ENCODE data around the gene KLHL13.
"Not testable (repeated sequence)": the region's sequence is repeated elsewhere in the genome, so short reads cannot be mapped to it uniquely, and the experiment has no call there.

Gene KLHL13

DNA sequence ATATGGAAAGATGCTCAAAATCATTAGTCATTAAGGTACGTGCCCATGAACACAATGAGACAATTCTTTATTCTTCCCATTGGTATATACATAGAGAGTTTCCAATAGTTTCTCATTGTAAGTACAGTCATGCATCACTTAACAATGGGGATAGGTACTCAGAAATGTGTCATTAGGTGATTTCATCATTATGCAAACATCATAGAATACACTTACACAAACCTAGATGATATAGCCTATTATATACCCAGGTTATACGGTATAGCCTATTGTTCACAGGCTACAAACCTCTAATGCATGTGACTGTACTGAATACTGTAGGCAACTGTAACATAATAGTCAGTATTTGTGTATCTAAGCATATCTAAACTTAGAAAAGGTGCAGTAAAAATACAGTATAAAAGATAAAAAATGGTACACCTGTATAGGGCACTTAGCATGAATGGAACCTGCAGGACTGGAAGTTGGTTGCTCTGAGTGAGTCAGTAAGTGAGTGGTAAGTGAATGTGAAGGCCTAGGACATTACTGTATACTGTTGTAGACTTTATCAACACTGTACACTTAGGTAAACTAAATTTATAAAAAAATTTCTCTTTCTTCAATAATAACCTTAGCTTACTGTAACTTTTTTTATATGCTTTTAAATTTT lies 49.6 kb downstream of the KLHL13 start:
- DNase-seq = no peak

DNA sequence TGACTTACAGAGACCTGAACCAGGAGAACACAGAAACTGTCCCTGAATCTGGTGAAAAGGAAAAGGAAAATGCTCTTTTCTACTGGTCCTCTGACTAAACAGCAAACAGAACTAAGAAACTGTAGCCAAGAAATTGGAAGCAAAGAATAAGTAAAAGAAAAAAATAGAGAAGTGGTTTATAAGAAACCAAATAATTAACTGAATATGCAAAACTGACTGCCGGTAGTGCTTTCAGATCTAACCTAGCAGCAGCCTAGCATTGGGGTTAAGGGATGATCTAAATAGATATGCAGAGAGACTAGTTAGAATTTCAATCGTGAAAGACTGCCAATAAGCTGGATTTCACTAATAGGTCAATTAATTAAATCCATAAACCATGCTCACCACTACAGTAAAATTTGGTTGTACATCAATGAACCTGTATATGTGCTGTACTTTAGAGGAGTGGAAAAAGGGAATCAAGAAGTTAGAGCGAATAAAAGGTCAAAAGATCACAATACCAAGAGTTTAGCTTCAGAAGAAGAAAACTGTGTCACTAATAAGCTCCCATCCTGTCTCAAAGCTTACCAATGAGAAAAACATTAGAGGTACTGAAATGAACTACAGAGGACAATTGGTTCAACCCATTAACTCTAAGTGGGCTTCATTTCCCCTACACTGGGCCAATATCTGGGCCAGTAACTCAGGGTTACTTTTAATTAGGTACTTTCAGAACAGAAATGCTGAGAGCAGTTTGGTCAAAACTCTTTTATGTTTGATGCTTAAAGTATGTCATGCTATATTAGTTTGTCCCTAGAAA lies 53.6 kb downstream of the KLHL13 start:
- no peak for DNase-seq

DNA sequence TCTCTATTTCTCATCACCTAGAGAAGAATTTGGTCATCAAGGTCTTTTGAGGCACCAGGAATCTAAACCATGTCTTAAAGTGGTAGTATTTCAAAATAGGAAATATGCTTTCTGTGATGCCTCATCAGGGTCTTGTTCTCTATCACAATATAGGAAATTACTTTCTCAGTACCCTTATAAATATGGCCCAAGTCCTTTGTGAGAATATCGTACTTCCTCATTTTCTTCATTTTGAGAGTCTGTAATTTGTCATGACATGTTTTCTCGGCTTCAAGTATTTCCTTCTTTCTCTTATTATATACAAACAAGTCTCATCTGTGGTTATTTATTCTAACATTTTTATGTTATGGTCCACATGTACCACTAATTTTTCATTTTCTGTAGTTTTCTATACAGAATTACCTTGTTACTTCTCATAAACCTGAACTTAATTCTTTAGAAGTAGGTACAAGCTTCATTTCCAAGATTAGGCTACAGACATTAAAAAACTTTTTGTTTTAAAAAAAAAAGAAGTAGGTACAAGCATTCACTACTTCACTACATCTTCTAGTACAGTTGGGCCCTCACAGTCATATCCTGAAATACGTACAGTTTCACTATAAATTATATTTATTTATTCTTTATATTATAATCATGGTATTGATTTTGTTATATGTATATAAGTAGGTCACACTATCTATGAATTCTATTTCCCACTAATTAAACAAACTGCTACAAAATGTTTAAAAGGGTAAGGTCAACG lies 54.4 kb downstream of the KLHL13 start:
- no peak for DNase-seq

DNA sequence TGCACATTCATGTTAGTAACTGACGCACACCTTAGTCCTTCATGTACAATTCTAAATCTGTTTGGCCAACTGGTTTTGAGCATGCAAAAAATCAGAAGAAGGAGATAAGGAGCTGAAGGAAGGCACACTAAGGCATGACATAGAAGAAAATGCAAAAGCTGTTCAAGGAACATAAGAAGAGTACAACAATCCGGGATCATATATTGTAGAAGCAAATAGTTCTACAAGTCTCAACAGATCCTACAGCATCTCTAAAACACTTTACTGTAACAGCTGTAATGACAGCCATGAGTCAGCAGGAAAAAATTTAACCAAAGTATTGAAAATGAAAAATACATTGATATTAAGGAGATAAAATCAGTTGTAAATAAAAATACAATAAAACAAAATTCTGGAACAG lies 57.7 kb downstream of the KLHL13 start:
- DNase-seq = no peak

DNA sequence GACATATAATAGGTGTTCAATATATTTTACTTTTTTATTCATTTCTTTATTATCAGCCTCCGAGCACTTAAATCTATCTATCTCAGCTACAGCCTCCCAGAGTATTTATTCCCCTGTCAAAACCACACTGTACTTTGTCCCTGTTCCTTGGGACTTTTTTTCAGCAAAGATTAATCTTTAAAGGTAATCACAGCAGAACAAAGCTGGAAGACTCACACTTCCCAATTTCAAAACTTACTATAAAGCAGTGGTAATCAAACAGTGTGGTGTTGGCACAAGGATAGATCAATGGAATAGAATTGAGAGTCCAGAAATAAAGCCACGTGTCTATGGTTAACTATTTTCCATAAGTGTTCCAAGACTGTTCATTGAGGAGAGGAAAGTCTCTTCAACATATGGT lies 59.7 kb downstream of the KLHL13 start:
- no peak for DNase-seq

DNA sequence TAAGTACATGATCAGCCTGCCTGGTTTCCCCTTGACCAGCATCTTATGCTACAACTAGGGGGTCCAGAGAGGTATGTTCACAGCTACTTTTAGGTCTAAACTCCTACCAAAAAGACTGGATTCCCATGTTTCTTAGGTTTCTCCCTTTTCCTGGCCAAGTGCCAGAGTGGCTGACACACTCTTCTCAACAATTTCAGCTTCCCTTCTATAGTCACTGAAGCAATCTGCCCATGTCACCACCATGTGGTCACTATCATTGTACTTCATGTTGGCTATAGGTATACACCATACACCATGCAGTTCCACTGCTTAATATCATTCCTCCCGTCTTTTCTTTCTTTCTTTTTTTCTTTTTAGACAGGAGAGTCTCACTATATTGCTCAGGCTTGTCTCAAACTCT lies 66.9 kb downstream of the KLHL13 start:
- no peak for DNase-seq

DNA sequence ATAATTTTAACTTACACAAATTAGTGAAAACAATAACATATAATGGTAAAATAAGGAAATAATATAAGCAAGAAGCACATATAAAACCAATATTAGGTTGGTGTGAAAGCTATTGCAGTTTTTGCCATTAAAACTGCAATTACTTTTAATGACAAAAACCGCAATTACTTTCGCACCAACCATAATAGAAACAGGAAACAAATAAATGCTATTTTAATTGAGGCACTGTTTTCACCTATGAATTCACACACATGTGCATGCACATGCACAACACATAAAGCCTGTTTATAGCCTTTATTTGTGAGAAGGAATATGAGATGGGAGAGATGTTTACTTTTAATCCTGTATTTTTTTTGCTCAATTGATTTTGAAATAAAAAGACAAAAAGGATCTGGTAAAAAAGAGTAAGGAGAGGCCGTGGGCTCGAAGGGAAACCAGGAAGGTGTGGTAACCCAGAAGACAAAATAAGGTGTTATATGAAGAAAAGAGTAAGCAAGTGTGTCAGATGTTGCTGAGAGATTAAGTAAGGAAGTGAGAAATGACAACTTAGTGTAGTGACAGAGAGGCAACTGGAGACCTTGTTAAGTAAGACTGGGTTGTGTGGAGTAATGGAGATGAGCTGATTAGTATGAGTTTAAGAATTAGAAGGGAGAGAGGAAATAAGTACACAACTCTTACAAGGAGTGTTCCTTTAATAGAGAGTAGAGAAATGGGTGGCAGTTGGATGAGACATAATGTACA lies 69.0 kb downstream of the KLHL13 start:
- no peak for DNase-seq

DNA sequence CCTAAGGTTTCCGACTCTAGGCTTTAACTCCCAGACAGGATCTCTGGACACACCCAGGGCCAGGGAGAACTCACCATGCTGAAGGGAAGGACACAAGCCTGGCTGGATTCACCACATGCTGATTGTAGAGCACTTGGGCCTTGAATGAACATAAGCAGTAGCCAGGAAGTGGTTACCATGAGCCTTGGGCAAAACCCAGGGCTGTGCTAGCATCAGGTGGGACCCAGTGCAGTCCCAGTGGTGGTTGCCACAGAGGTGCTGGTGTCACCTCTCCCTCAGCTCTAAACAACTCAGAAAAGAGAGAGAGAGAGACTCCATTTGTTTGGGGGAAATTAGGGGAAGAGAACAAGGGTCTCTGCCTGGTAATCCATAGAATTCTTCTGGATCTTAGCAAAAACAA lies 77.0 kb downstream of the KLHL13 start:
- no peak for DNase-seq

DNA sequence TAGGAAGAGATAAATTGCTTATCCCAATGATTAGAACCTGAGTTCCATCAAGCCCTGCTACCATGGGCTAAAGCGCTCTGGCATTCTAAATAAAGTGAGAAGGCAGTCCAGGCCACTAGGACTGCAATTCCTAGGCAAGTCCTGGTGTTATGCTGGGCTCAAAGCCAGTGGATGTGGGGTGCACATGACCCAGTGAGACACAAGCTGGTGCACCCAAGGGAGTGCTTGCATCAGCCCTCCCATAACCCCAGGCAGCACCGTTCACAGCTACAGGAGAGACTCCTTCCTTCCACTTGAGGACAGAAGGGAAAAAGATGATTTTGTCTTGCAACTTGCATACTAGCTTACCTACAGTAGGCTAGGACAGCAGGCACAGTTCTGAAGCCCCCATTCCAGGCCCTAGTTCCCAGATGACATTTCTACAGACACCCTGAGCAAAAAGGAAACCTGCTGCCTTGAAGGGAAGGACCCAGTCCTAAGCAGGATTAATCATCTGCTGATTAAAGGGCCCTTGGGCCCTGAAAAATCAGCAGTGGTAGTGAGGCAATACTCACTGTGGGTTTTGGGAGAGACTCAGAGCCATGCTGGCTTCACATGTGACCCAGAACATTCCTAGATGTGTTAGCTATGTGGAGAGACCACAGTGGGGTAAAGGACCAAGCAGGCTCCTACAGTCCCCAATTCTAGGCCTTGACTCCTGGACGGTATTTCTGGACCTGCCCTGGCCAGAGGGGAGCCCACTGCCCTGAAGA lies 77.8 kb downstream of the KLHL13 start:
- no peak for DNase-seq

DNA sequence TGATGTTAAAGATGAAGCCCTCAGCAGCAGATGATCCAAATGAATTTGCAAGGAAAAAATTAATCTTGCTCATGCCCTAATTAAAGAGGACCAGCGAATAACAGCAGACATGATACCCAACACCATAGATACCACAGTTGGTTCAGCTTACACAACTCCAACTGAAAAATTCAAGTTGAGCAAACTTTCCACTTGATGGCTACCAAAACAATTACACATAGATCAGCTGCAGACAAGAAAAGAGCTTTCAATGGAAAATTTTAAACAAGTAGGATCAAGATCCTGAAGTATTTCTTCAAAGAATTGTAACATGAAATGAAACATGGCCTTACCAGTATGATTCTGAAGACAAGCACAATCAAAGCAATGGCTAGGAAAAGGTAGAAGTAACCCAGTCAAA lies 90.0 kb downstream of the KLHL13 start:
- no peak for DNase-seq

DNA sequence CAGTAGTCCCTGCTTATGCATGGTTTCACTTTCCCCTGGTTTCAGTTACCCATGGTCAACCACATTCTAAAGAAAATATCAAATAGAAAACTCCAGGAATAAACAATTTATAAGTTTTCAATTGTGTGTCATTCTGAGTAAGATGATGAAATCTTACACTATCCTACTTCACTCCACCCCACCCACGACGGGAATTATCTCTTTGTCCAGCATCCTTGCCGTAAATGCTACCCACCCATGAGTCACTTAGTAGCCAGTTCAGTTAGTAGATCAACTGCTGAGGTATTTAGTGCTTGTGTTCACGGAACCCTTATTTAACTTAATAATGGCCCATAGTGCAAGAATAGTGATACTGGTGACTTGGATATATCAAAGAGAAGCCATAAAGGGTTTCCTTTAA lies 91.4 kb downstream of the KLHL13 start:
- no peak for DNase-seq

DNA sequence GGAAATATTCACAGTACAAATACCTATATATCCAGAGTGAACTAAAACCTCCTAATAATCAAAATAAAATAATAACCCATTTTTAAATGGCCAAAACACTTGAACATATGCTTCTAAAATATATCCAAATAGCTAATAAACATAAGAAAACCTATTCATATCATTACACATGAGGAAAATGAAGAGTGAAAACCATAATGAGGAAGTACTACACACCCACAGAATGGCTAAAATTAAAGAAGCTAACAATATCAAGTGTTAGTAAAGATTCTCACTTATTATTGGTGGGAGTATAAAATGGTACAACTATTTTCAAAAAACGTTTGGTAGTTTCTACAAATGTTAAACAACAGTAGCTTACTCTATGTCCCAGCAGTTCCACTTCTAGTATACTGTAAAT lies 92.1 kb downstream of the KLHL13 start:
- DNase-seq = no peak

DNA sequence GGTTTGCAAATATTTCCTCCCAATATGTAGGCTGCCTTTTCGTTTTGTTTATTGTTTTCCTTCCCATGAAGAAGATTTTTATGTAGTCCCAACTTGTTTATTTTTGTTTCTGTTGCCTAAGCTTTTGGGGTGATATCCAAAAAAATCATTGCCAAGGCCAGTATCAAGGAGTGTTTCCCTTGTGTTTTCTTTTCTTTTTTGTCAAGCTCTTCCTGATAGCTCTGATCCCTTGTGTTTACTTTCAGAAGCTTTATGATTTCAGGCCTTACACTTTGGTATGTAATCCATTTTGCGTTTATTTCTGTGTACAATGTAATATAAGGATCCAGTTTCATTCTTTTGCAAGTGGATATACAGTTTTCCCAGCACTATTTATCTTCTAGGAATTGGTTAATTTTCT lies 93.9 kb downstream of the KLHL13 start:
- no peak for DNase-seq

DNA sequence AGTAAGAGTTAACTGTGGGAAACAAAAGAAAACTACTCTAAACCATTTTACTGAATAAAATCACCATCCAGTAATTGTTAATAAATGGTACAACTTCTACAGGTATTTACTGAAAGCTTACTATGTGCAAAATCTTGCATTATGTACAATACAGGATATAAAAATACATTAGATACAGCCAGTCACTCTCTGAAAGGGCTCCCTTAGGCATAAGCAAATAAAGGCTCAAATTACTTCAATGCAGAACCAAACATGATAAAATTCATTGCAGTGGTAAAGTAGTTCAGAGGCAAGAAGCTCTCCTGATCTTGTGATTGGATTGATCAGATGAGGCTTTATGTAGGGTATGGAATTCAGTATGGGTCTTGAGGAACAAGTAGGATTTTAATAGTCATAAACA lies 100.2 kb downstream of the KLHL13 start:
- no peak for DNase-seq

DNA sequence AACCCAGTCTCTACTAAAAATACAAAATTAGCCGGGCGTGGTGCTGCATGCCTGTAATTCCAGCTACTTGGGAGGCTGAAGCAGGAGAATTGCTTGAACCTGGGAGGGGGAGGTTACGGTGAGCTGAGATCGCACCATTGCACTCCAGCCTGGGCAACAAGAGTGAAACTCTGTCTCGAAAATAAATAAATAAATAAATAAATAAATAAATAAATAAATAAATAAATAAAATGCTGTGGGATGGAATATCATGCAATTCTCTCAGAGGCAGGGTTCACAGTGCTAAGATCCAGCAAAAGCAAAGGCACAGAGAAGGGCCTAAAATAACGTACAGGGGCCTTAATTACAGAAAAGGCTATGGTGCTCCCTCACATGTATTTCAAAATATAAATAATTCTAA lies 114.2 kb downstream of the KLHL13 start:
- not testable (repeated sequence) for DNase-seq

DNA sequence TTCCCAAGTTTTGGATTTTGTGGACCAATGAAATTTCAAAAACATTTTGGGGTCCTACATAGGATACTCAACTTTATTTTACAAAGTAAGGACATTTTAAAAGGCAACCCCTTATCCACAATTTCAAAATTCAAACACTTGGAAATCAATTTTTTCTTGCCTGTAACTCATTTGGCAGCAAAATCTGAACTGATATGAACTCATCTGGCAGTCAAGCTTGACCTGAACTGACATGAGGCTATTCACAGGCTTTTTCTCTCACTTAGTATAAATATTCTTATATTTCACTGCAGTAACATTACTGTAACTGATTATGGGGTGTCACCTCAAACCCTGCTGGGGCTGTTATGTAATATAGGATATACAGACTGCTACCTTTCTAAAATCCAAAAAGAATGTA lies 116.1 kb downstream of the KLHL13 start:
- DNase-seq = no peak

DNA sequence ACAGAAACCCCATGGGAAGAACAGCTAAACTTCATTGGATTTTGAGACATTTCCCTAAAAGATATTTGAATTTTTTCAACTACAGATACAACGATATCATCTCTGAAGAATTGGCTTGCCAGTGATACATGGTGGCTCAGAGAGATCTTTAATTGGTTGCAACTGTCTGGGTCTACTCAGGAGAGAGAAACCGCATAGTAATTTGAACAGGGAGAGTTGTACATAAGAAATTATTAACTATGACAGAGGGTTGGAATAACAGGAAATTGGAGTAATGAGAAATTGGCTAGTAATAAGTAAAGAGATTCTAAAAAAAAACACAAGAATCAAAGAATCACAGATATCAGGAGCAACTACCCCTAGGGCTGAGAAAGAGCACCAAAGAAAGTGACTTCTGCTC lies 118.4 kb downstream of the KLHL13 start:
- DNase-seq = no peak

DNA sequence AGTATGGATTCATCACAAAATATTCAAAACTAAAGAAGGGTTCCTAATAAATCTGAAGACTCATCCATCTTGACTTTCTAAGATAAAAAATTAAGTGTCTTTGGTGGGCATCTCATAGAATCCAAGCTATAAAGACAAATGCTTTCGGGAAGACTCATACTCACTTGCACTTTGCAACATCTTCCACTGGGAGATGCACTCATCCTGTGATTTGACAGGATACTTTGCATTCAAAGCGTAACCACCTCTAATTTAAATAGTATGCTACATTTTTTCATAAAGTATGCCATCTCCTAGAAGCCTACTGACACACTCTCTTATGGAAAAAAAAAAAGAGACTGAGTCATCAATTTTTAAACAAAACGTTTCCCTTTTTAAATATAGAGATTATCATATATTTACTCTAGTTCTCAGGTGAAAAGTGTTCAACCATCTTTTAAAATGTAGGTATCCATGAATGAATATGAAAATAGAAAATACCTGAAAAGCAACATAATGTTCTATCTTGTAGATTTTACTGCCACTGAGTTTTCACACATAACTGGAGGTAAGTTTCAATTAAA lies 119.6 kb downstream of the KLHL13 start:
- no peak for DNase-seq

DNA sequence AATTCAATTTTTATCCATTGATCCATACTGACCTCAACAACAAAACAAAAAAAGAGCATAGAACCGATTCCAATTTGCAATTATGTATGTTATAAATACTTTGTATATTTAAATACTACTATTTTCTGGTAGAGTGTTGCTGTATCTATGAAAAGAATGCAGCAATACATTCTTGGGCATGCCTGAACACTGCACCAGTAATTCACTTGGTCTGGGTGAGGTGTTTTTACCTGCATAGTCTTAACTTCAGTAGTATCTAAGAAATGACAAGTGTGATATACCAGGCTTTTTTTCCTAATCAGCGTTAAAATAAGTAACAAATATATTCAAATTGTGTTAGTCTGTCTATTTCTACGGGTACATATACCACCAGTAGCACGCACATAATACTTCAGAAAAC lies 120.2 kb downstream of the KLHL13 start:
- no peak for DNase-seq

DNA sequence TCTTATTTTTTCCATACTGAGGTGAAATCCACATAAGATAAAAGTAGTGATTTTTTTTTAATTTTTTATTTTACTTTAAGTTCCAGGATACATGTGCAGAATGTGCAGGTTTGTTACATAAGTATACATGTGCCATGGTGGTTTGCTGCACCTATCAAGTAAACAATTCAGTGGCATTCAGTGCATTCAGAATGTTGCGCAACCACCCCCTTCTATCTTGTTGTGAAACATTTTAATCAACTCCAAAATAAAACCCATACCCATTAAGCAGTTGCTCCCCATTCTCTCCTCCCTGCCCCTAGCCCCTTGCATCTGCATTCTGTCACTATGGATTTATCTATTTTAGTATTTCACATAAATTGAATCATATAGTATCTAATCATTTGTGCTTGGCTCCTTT lies 121.2 kb downstream of the KLHL13 start:
- DNase-seq = no peak

DNA sequence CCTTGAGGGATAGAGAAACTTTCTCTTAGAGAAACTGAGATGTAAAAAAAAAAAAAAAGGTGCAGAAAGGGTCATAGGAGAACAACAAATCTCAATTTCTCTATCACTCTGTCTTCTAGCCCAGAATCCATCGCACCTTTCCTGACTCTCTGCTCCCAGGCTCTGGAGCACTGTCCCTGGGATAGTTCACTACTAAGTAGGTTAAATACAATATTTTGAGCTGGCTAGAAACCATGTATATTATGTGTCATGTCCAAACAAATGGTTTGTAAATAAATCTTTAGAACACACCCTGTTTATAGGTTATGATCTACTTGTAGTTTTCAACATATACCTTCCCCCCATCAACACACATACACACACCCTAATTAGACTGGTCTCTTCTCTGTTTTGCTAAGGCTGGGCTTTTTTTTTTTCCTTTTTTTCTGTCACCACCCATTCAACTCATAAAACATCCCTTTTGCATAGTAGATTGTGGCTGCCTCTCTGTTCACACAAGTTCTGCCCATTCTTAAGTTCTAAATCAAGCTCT lies 124.4 kb downstream of the KLHL13 start:
- DNase-seq = no peak

DNA sequence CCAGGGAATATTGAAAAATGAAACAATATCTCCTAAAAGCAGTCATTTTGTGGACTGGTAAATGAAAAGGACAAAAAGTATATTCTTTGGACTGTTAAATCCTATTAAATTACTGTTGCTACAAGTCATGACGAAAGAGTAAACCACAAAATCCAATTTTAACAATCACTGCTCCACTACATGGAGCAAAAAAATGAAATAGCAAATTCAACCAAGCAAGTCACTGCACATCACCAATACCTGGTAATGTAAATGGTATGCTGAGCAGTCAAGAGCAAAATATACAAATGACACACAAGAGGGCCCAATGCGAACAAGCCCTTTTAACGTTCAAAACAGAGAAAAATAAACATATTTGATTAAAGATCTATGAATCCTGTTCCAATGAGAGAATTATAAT lies 126.2 kb downstream of the KLHL13 start:
- no peak for DNase-seq

All from NCI-H187 (cell line).